Activated CD4-positive, CD25-positive, alpha-beta regulatory T cell (primary cell): ENCODE measurements around the gene NF1.
"Not testable (repeated sequence)": the region's sequence is repeated elsewhere in the genome, so short reads cannot be mapped to it uniquely, and the experiment has no call there.

Experiments
- DNase-seq, 4 experiments: peaks; one replicate each; lab custom pipeline; 2025; lab: John Stamatoyannopoulos, UW

Gene NF1

GRCh38 chr17:31345191-31345747 lies 250.5 kb downstream of the NF1 start:
- not testable (repeated sequence) for DNase-seq

- no peak for DNase-seq
These were observed 254.7 kb downstream of the NF1 start for GRCh38 chr17:31349454-31349853.

- DNase-seq: no peak
These were observed 261.2 kb downstream of the NF1 start for GRCh38 chr17:31355935-31356334.

GRCh38 chr17:31357091-31357490 lies 262.3 kb downstream of the NF1 start:
- no peak for DNase-seq

GRCh38 chr17:31357839-31358394 lies 263.1 kb downstream of the NF1 start:
- no peak for DNase-seq

- DNase-seq: no peak
These were observed 269.2 kb downstream of the NF1 start for GRCh38 chr17:31364012-31364411.

- no peak for DNase-seq
These were observed 271.3 kb downstream of the NF1 start for GRCh38 chr17:31366088-31366487.

GRCh38 chr17:31369266-31369665 lies 274.5 kb downstream of the NF1 start:
- DNase-seq: no peak

- DNase-seq: no peak
These were observed 276.8 kb downstream of the NF1 start for GRCh38 chr17:31371511-31372097.

- no peak for DNase-seq
These were observed 278.6 kb downstream of the NF1 start for GRCh38 chr17:31373150-31374093.

- DNase-seq: no peak
These were observed 279.3 kb downstream of the NF1 start for GRCh38 chr17:31374094-31374447.

GRCh38 chr17:31374503-31374902 lies 279.7 kb downstream of the NF1 start:
- DNase-seq: no peak

GRCh38 chr17:31378638-31379037 lies 283.9 kb downstream of the NF1 start:
- no peak for DNase-seq

GRCh38 chr17:31379597-31380205 lies 284.9 kb downstream of the NF1 start:
- no peak for DNase-seq

GRCh38 chr17:31381165-31381668 lies 286.4 kb downstream of the NF1 start:
- no peak for DNase-seq

GRCh38 chr17:31382668-31383275 lies 288.0 kb downstream of the NF1 start:
- not testable (repeated sequence) for DNase-seq

- DNase-seq: not testable (repeated sequence)
These were observed 288.7 kb downstream of the NF1 start for GRCh38 chr17:31383488-31383887.

GRCh38 chr17:31385428-31386285 lies 290.9 kb downstream of the NF1 start:
- no peak for DNase-seq

GRCh38 chr17:31386542-31387075 lies 291.8 kb downstream of the NF1 start:
- no peak for DNase-seq

GRCh38 chr17:31387438-31387837 lies 292.7 kb downstream of the NF1 start:
- no peak for DNase-seq
